Stimulated activated CD8-positive, alpha-beta memory T cell treated with anti-CD3 and anti-CD28 coated beads, Interleukin-12 subunit alpha, Interleukin-12 subunit beta, amount 100 ng/mL, for 1 hour (primary cell): ENCODE measurements around the gene NKAPL.

Experiments
- DNase-seq: peaks from one replicate; pipeline ENCODE4 v3.0.0-alpha.2; 2020; ENCODE audit warnings: low read depth

The NKAPL gene

DNA sequence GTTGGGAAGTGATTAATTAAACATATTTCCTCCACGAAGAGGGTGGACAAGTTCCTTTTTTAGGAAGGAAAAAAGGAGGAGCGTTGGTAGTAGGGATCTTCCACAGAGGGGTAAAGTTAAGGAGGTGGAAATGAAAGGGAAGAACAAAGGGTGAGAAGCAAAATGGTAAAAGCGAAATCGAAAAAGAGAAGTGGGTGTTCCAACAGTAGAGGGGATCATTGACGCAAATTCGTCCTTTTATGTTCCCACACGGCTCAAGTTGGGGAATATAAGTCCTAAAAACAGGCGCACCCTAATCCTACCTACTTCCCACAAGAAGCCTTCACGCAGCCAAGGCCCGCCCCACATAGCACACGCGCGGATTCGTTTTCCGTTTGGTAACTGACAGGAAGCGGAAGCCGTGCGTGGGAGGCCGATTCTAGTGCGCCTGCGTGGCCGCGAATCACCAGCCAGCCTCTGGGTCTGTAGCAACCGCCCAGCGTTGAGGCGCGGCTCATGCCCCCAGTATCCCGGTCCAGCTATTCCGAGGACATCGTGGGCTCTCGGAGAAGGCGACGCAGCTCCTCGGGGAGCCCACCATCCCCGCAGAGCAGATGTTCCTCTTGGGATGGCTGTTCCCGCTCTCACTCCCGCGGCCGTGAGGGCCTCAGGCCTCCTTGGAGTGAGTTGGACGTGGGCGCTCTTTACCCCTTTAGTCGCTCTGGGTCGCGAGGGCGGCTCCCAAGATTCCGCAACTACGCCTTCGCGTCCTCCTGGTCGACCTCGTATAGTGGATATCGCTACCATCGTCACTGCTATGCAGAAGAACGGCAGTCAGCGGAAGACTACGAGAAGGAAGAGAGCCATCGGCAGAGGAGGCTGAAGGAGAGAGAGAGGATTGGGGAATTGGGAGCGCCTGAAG, at the start of gene NKAPL:
Gene NKAPL (plus strand): TSS at position 421 of the 901 bp plus-strand sequence. CDS start 75 bp downstream, at position 496.
- peak; percentile 34 for DNase-seq

DNA sequence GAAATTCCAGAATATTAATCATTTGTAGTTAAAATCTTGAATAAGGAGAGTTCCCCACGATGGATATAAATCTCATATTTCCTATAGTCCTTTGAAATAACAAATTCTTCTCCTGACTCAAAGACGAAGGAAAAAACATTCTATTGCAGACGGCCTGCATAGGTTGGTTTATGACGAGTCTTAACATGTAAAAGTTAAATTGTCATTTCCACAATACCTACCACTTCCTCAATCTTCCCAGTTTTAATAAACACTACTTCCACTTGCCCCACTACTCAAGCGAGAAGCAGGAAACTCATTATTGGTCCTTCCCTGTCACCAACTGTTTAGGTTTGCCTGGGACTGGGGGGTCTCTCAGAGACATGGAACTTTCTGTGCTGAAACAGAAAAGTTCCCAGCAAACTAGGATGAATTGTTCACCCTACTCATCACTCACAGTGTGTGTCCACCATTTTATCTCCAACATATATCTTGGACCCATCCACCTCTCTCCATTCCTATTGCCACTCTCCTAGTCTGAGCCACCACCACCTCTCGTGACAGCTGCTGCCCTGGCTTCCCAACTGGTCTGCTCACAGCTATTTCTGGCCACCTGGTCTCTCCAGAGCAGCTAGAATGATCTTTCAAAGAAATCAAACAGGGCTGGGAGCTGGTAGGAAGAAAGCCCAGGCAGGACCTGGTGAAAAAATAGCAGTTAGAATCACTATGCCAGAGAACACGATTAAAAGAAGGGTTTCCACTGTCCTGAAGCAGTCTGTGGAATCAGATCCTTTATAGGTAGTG, 49.2 kb upstream of the NKAPL start:
- DNase-seq: no peak

DNA sequence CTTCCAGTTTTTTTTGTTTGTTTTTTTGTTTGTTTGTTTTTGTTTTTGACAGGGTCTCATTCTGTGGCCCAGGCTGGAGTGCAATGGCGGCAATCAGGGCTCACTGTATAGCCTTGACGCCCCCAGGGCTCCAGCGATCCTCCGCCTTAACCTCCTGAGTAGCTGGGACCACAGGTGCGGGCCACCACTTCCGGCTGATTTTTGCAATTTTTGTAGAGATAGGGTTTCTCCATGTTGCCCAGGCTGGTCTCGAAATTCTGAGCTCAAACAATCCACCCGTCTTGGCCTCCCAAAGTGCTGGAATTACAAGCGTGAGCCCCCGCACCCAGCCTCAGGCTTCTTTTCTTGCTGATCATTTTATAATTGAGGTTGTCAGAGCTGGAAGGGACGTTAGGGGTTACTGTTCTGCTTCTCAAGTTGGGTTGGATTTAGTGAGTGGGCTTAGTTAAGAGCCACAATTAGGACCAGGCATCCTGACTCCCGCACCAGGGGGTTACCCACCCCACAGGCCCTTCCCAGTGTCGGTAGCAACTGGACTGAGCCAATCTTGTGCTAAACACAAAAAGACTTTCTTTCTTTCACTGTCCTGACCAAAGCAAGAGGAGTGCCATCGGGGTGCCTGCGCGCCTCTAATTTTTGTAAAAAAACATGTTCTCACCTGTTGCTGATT, 47.1 kb upstream of the NKAPL start:
- no peak for DNase-seq

DNA sequence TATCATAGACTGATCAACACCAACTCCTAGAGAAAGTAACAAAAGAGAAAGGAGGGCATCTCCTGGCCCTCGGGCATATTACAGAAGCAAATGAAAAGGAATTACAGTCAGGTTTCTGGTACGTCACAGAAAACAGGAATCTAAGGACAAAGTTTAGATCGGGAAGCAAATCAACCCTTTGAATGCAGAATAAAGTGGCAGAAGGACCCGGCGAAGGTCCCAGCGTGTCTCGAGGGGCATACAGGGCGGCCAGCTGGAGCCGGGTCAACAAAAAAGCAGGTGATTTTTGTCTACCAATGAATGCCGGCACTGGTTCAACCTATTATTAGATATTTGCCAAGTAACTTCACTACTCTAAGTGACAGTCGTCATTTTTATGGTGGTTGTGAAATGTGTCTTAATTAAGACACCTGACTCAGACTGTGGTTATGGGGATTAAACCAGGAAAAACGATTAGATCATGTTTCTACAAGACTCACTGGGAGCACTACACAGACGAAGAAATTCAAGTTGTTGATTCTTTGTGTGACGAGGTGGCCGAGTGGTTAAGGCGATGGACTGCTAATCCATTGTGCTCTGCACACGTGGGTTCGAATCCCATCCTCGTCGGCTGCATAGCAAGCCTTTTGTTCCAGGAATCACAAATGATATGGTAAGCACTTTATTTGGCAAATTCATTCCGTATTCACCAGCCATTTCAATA, 46.4 kb upstream of the NKAPL start:
- DNase-seq: no peak

DNA sequence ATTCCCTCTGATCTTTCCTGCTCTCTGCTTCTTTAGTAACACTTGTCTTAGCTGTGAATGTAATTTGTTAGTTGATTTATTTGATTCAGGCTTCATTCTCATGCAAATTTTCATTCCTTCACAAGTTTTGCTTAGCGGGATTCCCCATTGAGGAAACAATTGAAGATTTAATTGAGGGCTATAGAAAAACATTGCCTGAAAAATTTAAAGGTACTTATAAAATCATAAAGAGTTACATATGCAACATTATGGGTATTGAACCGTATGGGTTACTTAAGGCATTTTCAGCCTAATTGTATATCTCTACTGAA, 45.9 kb upstream of the NKAPL start:
- DNase-seq: no peak

DNA sequence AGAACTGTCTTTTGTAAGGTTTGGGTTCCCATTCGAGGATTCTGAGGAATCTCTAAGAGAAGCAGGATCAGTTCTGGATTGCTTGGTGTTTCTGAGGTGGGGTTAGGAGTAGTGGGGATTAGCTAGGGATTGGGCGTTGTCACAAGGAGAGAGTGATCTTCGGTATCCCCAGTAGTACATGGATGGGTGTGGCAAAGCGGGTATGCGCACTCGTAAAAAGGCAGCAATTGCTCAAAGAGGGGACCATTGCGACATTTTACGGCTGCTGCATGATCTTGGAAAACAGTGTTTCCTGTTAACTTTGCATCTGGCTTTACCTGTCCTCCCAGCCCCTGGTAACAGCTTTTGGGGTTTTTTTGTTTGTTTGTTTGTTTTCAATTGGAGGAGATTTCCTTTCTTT, 43.7 kb upstream of the NKAPL start:
- no peak for DNase-seq

DNA sequence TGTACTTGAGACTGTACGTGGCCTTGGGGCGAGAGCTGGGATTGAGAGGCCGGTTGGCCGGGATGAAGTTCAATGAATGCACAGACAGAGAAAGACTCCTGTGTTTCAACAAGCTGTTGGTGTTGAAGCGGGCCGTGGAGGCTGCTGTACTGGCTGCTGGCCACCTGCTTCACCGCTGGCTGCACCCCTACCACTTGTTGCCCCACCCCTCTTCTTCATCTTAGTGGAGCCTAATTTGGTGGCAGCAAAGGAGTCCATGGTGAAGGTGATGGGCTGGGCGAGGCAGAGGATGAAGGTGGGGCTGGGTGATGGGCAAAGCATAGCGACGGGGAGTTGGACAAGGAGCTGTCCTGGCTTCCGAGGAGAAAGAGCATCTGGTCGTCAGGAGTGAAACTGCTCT, 41.2 kb upstream of the NKAPL start:
- no peak for DNase-seq

DNA sequence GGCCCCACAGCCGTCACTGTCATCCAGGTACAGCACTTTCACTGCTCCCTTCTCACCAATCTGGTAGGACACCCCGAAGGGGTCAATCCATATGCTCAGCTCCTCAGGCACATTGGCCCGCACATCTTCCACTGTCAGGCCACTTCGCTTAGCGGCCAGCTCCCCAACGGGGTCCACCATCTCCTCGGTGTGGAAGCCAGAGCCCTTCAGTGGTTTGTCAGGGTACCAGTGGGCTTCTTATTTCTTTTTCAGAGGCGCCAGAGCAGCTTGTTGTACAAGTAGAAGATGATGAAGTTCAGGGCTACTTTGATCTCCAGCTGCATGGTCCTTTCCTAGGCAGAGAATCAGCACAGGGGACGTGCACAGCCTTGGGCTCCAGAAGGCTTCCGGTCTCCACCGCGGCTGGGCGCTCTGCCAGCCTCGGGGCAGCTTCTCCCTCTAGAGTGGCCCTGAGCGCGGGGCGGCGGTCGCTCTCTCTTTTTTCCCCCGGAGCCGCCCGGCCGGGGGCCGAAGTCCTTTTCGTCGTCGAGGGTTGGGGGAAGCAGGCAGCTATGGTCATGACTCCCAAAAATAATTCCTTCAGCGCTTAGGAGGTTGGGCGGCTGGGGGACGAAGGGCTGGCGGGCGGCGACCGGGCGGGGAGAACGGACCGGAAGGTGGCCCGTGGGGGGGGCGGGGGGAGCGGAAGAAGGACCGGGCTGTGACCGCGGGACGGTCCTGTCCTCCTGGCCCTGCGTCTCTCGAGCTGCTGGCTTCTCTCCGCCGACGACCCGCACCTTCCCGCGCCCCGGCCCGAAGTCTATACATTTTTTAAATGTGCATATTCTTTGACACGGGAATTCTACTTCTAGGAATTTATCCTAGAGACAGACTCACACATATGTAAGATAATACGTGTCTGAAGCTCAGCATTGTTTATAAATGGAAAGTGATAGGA, 40.5 kb upstream of the NKAPL start:
- no peak for DNase-seq

DNA sequence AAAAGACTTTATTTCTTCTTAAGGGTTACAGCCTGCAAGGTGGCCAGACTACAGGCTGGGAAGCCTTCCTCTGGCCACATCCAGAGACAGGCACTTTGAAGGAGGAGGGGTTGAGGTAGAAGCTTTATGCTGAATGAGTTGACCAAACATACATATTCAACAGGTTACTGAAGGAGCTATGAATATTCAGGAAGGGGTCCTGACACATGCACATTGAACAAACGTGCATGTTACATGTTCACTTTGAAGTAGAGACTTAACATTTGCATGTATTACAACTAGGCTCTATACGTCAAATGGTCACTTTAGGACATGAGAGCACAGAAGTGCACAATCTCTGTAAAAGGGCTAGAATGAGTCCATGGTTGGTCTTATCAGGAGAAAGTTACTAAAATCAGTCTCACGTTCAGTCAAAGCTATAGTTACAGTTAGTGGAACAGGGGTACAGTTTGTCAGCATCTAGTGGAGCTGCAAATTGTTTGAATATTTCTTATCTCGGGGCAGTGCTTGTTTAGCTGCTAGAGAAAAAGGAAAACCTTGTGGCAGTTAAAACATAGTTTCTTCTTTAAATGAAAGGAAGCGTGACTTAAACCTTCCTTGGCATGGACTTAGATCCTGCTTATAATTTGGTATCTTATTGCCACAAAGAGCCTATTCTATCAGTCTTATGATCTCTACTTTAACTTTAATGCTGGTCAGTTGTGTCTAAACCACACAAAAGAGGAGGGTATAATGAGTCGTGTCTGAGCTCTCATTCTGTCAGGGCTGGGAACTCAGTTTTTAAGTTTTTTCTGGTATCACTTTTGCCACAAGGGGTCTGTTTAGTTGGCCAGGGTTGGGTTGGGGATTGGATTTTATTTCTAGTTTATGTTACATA, 38.6 kb upstream of the NKAPL start:
- DNase-seq: no peak

DNA sequence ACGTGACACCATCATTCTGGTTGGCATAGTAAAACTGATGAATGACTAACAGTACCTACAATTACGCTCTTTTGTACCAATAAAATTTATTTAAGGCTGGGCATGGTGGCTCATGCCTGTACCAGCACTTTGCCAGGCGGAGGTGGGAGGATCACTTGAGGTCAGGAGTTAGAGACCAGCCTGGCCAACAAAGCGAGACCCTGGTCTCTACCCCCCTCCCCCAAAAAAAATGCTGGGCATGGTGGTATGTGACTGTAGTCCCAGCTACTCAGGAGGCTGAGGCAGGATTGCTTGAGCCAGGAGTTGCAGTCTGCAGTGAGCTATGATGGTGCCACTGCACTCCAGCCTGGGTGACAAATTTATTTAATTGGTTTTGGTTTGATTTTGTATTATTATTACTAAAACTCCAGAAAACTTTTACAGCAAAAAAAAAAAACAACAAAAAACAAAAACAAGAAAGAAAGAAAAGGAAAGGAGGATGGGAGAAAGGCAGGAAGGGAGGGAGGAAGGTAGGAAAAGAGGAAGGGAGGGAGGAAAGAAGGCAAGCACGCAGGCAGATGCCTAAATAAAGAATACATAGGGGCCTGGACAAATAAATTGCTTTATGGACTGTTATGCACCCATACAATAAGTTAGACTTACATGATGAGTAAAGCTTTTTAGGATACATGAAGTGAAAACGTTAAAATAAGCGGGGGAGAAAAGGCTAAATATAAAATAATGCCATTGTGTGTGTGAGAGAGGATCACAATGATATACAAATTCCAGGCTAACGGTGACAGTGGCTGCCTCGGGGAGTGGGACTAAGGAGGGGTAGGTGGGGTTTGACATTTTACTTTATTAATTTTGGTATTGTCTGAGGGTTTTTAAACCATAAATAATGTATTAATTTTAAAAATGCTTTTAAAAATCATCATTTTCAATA, 34.7 kb upstream of the NKAPL start:
- no peak for DNase-seq

DNA sequence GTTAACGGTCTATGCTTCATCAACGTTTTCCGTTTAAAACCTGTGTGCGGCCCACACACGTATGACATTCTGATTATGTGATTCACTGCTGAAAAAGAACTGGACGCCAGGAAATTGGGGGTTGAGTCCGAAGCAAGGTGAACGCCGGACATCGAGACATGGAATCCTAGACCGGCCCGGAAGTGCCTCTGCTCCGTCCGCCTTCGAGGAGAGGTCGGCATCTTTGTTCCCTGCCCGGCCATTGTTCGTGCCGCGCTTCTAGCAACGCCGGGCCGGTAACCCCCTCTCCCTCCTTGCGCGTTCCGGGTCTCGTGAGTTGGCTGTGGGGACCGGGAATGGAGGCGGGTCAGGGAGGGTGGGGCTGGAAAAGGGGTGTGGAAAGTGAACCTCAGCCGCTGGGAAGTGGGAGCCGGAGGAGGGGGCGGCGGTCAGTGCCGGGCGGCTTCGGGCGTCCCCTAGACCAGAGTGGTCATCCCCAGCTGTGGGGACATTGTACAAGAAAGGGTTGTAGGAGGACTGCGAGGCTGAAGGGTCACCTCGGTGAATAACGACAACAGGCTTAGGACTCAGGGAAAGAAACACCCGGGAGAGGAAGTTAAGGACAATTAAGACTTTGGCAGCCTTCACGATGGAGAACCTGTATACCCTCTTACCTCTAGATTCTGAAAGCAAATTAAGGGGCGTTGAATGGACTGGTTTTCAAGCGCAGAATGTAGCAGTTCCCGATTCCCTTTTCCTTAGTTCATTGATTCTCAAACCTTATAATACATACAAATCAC, 33.9 kb upstream of the NKAPL start, which contains the start of gene ZSCAN9:
Gene ZSCAN9 (plus strand): TSS at position 220 of the 779 bp plus-strand sequence. CDS start 1,810 bp downstream, outside the sequence.
- DNase-seq: no peak

DNA sequence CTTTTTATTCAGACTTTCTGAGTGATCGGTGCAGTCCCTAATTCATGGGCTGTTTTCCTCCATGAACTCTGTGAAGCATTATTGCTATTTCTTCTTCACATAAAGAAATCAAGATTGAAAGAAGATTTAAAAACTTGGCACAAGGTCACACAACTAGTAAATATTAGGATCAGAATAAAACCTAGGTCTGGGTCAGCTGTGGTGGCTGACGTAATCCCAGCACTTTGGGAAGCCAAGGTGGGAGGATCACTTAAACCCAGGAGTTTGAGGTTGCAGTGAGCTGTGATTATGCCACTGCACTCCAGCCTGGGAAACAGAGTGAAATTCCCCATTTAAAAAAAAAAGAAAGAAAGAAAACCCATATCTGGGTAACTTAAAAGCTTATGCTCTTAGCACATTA, 32.6 kb upstream of the NKAPL start:
- DNase-seq: no peak

DNA sequence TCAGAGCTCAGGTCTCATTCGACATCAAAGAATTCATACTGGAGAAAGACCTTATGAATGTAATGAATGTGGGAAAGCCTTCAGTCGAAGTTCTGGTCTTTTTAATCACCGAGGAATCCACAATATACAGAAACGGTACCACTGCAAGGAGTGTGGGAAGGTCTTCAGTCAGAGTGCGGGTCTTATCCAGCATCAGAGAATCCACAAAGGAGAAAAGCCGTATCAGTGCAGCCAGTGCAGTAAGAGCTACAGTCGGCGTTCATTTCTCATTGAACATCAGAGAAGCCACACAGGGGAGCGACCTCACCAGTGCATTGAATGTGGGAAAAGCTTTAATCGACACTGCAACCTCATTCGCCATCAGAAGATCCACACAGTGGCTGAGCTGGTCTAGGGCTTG, 26.3 kb upstream of the NKAPL start:
- no peak for DNase-seq

DNA sequence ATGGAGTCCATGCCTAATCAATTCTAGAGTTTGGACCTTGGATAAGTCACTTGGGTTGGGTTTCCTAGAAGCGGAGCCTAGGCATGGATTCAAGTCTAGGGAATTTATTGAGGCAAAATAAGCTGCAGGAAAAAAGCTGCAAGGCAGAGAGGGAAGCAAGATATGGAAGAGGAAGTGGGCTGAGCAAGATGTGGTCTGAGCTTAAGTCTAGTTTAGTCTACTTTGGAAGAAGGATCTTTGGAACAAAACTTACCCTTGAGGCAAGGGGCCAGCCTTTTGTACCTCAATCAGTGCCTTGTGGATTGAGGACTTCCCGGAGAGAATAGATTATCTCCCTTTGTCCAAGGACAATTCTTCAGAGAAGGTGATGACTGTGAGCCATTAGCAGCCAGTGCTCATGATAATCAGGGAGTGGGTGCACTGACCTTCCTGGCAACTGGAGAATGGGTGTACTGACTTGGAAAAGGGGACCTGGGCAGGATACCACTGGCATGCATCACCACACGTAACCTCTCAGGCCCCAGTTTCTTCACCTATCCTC, 23.1 kb upstream of the NKAPL start:
- DNase-seq: no peak

DNA sequence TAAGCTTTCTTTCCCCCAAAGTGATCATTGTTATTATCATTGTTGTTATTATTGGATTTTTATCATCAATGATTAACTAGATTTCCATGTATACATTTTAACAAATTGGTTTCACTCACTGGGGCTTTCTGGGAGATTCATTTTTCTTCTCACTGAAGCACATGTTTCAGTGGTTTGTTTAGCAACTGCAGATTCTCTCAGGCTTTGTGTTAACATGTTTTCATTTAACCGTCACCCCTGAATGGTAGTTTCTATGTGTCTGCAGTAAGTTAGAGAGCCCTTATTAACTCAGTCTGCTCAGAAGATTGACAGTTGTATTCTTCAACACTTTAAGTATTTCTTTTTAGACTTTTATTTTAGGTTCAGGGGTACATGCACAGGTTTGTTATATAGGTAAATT, 19.5 kb upstream of the NKAPL start:
- DNase-seq: no peak

DNA sequence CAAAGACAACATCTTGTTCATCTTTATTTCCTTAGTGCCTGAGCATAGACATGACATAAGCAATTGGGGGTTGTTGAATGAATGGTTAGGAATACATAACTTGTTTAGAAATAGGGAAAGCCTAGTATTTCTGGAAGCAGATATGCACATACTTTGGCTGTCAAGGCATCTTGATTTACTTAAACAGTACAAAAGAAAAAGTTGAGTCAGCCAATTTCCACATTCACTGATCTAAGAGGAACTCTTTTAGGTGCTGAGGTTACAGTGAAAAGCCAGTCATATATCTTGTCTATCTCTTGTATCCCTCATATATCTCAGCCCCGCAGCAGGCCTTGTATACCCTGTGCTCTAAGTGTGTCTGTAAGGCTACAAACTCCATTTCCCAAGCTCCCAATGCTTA, 18.6 kb upstream of the NKAPL start:
- DNase-seq: no peak

DNA sequence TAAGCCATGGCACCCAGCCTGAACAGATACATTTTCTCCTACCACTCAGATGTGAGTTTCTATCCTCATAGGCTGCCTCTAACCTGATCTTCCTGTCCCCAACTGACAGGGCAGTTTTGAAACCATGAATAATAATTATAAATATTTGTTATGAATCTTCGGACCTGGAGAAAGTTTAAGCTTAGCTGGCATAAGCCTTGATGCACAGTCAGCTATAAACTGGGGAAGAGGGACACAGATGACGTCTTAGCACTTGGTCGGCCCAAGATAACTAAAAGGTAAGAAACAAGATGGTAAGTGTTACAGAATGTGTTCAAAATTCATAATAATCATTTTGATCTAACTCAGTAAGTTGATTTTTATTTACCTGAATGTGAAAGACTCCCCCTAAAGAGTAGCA, 15.2 kb upstream of the NKAPL start:
- DNase-seq: no peak
